ENCODE measurements around the gene CDH20. TPM values are rescaled to one million over a fixed set of nuclear protein-coding genes. Genes with fewer than 3 reads are reported as not detected.

CDH20 gene
- total and polyA plus RNA-seq, 2 of the 13 experiments (the other 11 are each of a cell fraction or from before 2014, with no cell fraction given) = not detected

GRCh38 chr18:61308795-61309393 is 24.3 kb upstream of the CDH20 start:
- H3K79me2 ChIP-seq (ENCODE audit: insufficient read depth, low read length) = no peaks in the 10 kb centered on the region
- no peak overlapping the region for H3K27ac ChIP-seq (ENCODE audit: extremely low read length, insufficient read depth, low read length)
- POLR2A ChIA-PET = no interaction called here
- BruUV-seq (replicated peaks) = no TSS peak
- ATAC-seq (no peak), FAIRE-seq (no peak), DNase-seq (ENCODE audit: low spot score) (no peak)
- H3K27me3 ChIP-seq (ENCODE audit: control insufficient read depth in 1 of 2, insufficient read depth in 2 of 2, low read length in 2 of 2) = no peaks in the 10 kb centered on the region
- in situ Hi-C loops (cut with HindIII; ENCODE audit: extremely low pct_ligation_motif_present, low pct_unique_long_range_greater_than_20kb) (no loop called here), intact Hi-C loops (cut with micrococcal nuclease; ENCODE audit: unreplicated experiment) (no loop called here)
- H3K4me3 ChIP-seq (replicated peaks in 1 of 3; ENCODE audit: insufficient read depth in 1 of 3, low read depth in 2 of 3, low read length in 3 of 3) = no peak overlapping the region
- no peaks in the 10 kb centered on the region for H4K20me1 ChIP-seq (ENCODE audit: insufficient read depth, low read length)
- no peaks in the 10 kb centered on the region for H3K9me3 ChIP-seq (ENCODE audit: low read length)
- no peaks in the 10 kb centered on the region for H3K36me3 ChIP-seq (replicated peaks in 1 of 2; ENCODE audit: control insufficient read depth in 1 of 2, insufficient read depth in 2 of 2, low read length in 2 of 2)
- H3K4me1 ChIP-seq (ENCODE audit: insufficient read depth, low read length) = no peaks in the 10 kb centered on the region
- H3K9ac ChIP-seq (ENCODE audit: insufficient read depth, low read depth, low read length) = no peak overlapping the region
- CTCF ChIA-PET (ENCODE audit: low intra/inter-chr PET ratio, low total read pairs) = no interaction called here
- WGBS (ENCODE audit: low lambda C conversion rate) = 9% methylated on average over 8 of the region's 11 CpGs
- TF ChIP-seq MEF2D (CRISPR knock-in tag; IDR thresholded peaks at IDR 0.05) (no peak), GATAD2A (CRISPR knock-in tag; IDR thresholded peaks at IDR 0.05) (no peak), SMAD3 (CRISPR knock-in tag; IDR thresholded peaks at IDR 0.05) (no peak), JUNB (CRISPR knock-in tag; IDR thresholded peaks at IDR 0.05; ENCODE audit: borderline replicate concordance) (no peak), ZSCAN21 (CRISPR knock-in tag; IDR thresholded peaks at IDR 0.05; ENCODE audit: borderline replicate concordance) (no peak), ZNF230 (CRISPR knock-in tag; IDR thresholded peaks at IDR 0.05) (no peak), TCF7 (IDR thresholded peaks at IDR 0.05; ENCODE audit: low read depth) (no peak), SMAD1 (CRISPR knock-in tag; IDR thresholded peaks at IDR 0.05; ENCODE audit: borderline replicate concordance, low read depth) (no peak), PATZ1 (CRISPR knock-in tag; IDR thresholded peaks at IDR 0.05) (no peak), GMEB1 (CRISPR knock-in tag; IDR thresholded peaks at IDR 0.05; ENCODE audit: borderline replicate concordance) (no peak)
- no peak overlapping the region for H2AFZ ChIP-seq (ENCODE audit: low read length)
- no peak overlapping the region for H3K4me2 ChIP-seq (ENCODE audit: low read depth, low read length)
